Chondrocyte (in vitro differentiated cells): ENCODE measurements around the gene ZNF879. TPM values are rescaled to one million over a fixed set of nuclear protein-coding genes. Genes with fewer than 3 reads are reported as not detected.

ENCODE experiments used
- DNase-seq: peaks from one replicate; pipeline ENCODE4 v3.0.0; 2021; ENCODE audit warnings: mixed read lengths, low spot score
- H3K27ac Mint-ChIP-seq: one replicate; pipeline ENCODE4 v1.8.0; 2021; ENCODE audit warnings: mild to moderate bottlenecking, moderate library complexity, mixed read lengths; ENCODE audit not compliant: unreplicated experiment
- H3K27me3 Mint-ChIP-seq: 2 replicates; pipeline ENCODE4 v1.8.0; 2021; ENCODE audit warnings: low read depth, mixed read lengths
- H3K36me3 Mint-ChIP-seq: 2 replicates; pipeline ENCODE4 v1.8.0; 2021; ENCODE audit warnings: low read depth, mixed read lengths
- H3K4me1 Mint-ChIP-seq: 2 replicates; pipeline ENCODE4 v1.8.0; 2021; ENCODE audit warnings: low read depth, mild to moderate bottlenecking, mixed read lengths
- H3K4me3 Mint-ChIP-seq: one replicate; pipeline ENCODE4 v1.8.0; 2021; ENCODE audit warnings: mild to moderate bottlenecking, moderate library complexity, mixed read lengths; ENCODE audit not compliant: unreplicated experiment
- H3K9me3 Mint-ChIP-seq: 2 replicates; pipeline ENCODE4 v1.8.0; 2021; ENCODE audit warnings: low read depth, mixed read lengths
- CTCF ChIP-seq: fragments of 200-600 bp; sonication (generic); IDR thresholded peaks from 2 replicates; pipeline ENCODE4 v1.5.0; 2021; ENCODE audit warnings: antibody characterized with exemption, mild to moderate bottlenecking, moderate library complexity
- total RNA-seq: library from RNA; stranded (reverse); gene quantifications from 3 replicates; pipeline ENCODE4 v1.2.1, GENCODE V29; 2021

Gene ZNF879
- total RNA-seq, 1 donor from 2014 or later = 4.1 TPM

GRCh38 chr5:179055436-179055835 lies 31.8 kb downstream of the ZNF879 start:
- Mint-ChIP-seq H3K4me1 (peaks cover 2% of the 10 kb centered on the region), H3K27me3 (no peaks in the 10 kb centered on the region), H3K36me3 (peaks cover 2% of the 10 kb centered on the region), H3K9me3 (peaks cover 36% of the 10 kb centered on the region), H3K27ac (no peak overlapping the region), H3K4me3 (no peak overlapping the region)
- no peak for DNase-seq
- no peak for TF ChIP-seq CTCF

- Mint-ChIP-seq H3K4me3 (no peak overlapping the region), H3K36me3 (peaks cover 2% of the 10 kb centered on the region), H3K9me3 (peaks cover 33% of the 10 kb centered on the region), H3K27me3 (no peaks in the 10 kb centered on the region), H3K4me1 (peaks cover 2% of the 10 kb centered on the region), H3K27ac (no peak overlapping the region)
- TF ChIP-seq CTCF = no peak
- no peak for DNase-seq
These were observed 32.2 kb downstream of the ZNF879 start for GRCh38 chr5:179055841-179056240.

- Mint-ChIP-seq H3K4me1 (peaks cover 6% of the 10 kb centered on the region), H3K27me3 (no peaks in the 10 kb centered on the region), H3K9me3 (peaks cover 43% of the 10 kb centered on the region), H3K4me3 (peak within 1 kb of the TSS; percentile 82), H3K36me3 (peaks cover 10% of the 10 kb centered on the region), H3K27ac (peak within 1 kb of the TSS; percentile 86)
- no peak for TF ChIP-seq CTCF
- DNase-seq = peak; percentile 95
These were observed 36.8 kb downstream of the ZNF879 start, which contains the start of gene ZNF354C for GRCh38 chr5:179060116-179061008. ZNF354C (plus strand) TSS chr5:179060373; CDS start chr5:179062069, 1,696 bp downstream.

- TF ChIP-seq CTCF = no peak
- Mint-ChIP-seq H3K27ac (no peak overlapping the region), H3K9me3 (peaks cover 46% of the 10 kb centered on the region), H3K4me3 (peak overlapping the region; percentile 82), H3K36me3 (peaks cover 15% of the 10 kb centered on the region), H3K4me1 (peaks cover 6% of the 10 kb centered on the region), H3K27me3 (no peaks in the 10 kb centered on the region)
- no peak for DNase-seq
These were observed 37.4 kb downstream of the ZNF879 start for GRCh38 chr5:179061025-179061424.

GRCh38 chr5:179065703-179066102 lies 42.1 kb downstream of the ZNF879 start:
- Mint-ChIP-seq H3K4me1 (peaks cover 4% of the 10 kb centered on the region), H3K27me3 (no peaks in the 10 kb centered on the region), H3K9me3 (peaks cover 63% of the 10 kb centered on the region), H3K4me3 (no peak overlapping the region), H3K27ac (no peak overlapping the region), H3K36me3 (peaks cover 42% of the 10 kb centered on the region)
- DNase-seq = no peak
- TF ChIP-seq CTCF = no peak
